Measurements from ENCODE around the gene CUTA.

CUTA gene

GRCh38 chr6:33414592-33415271 is 3.2 kb downstream of the CUTA start:
- Histone ChIP-seq H3K9me3 (ENCODE audit: control insufficient read depth in 1 of 2, low read length in 2 of 2) (no peaks in the 10 kb centered on the region), H3K27ac (ENCODE audit: low read depth, low read length) (no peak overlapping the region), H3K36me3 (ENCODE audit: control insufficient read depth in 1 of 2, insufficient read depth in 2 of 2, low read length in 2 of 2) (peaks cover 21 to 38% of the 10 kb centered on the region in 2 donors), H3K9ac (ENCODE audit: low read depth in 1 of 2, low read length in 2 of 2) (no peak overlapping the region), H3K4me3 (ENCODE audit: low read depth in 1 of 2, low read length in 2 of 2) (no peak overlapping the region), H3K27me3 (ENCODE audit: control insufficient read depth in 1 of 2, insufficient read depth in 2 of 2, low read length in 2 of 2) (no peaks in the 10 kb centered on the region), H3K4me1 (ENCODE audit: control insufficient read depth in 1 of 2, insufficient read depth in 2 of 2, low read length in 2 of 2) (peaks cover 25 to 45% of the 10 kb centered on the region in 2 donors)

- peaks cover 21 to 38% of the 10 kb centered on the region in 2 donors for H3K36me3 ChIP-seq (ENCODE audit: control insufficient read depth in 1 of 2, insufficient read depth in 2 of 2, low read length in 2 of 2)
- H3K9ac ChIP-seq (ENCODE audit: low read depth in 1 of 2, low read length in 2 of 2): no peak overlapping the region
- no peak overlapping the region for H3K27ac ChIP-seq (ENCODE audit: low read depth, low read length)
- peaks cover 19 to 38% of the 10 kb centered on the region in 2 donors for H3K4me1 ChIP-seq (ENCODE audit: control insufficient read depth in 1 of 2, insufficient read depth in 2 of 2, low read length in 2 of 2)
- H3K9me3 ChIP-seq (ENCODE audit: control insufficient read depth in 1 of 2, low read length in 2 of 2): no peaks in the 10 kb centered on the region
- H3K27me3 ChIP-seq (ENCODE audit: control insufficient read depth in 1 of 2, insufficient read depth in 2 of 2, low read length in 2 of 2): no peaks in the 10 kb centered on the region
- H3K4me3 ChIP-seq (ENCODE audit: low read depth in 1 of 2, low read length in 2 of 2): no peak overlapping the region
These were observed 4.4 kb downstream of the CUTA start for GRCh38 chr6:33413241-33414120.

- no peak overlapping the region for H3K27ac ChIP-seq (ENCODE audit: low read depth, low read length)
- H3K36me3 ChIP-seq (ENCODE audit: control insufficient read depth in 1 of 2, insufficient read depth in 2 of 2, low read length in 2 of 2): peaks cover 21 to 38% of the 10 kb centered on the region in 2 donors
- H3K27me3 ChIP-seq (ENCODE audit: control insufficient read depth in 1 of 2, insufficient read depth in 2 of 2, low read length in 2 of 2): no peaks in the 10 kb centered on the region
- no peaks in the 10 kb centered on the region for H3K9me3 ChIP-seq (ENCODE audit: control insufficient read depth in 1 of 2, low read length in 2 of 2)
- peaks cover 18 to 34% of the 10 kb centered on the region in 2 donors for H3K4me1 ChIP-seq (ENCODE audit: control insufficient read depth in 1 of 2, insufficient read depth in 2 of 2, low read length in 2 of 2)
- H3K9ac ChIP-seq (ENCODE audit: low read depth in 1 of 2, low read length in 2 of 2): no peak overlapping the region
- H3K4me3 ChIP-seq (ENCODE audit: low read depth in 1 of 2, low read length in 2 of 2): no peak overlapping the region
These were observed 5.5 kb downstream of the CUTA start for GRCh38 chr6:33412140-33413009.

- H3K9ac ChIP-seq (ENCODE audit: low read depth in 1 of 2, low read length in 2 of 2): peak overlapping the region; percentile 84 to 88
- H3K9me3 ChIP-seq (ENCODE audit: control insufficient read depth in 1 of 2, low read length in 2 of 2): no peaks in the 10 kb centered on the region
- no peak overlapping the region for H3K27ac ChIP-seq (ENCODE audit: low read depth, low read length)
- peak overlapping the region; percentile 76 to 77 for H3K4me3 ChIP-seq (ENCODE audit: low read depth in 1 of 2, low read length in 2 of 2)
- no peaks in the 10 kb centered on the region for H3K27me3 ChIP-seq (ENCODE audit: control insufficient read depth in 1 of 2, insufficient read depth in 2 of 2, low read length in 2 of 2)
- H3K36me3 ChIP-seq (ENCODE audit: control insufficient read depth in 1 of 2, insufficient read depth in 2 of 2, low read length in 2 of 2): peaks cover 21 to 37% of the 10 kb centered on the region in 2 donors
- H3K4me1 ChIP-seq (ENCODE audit: control insufficient read depth in 1 of 2, insufficient read depth in 2 of 2, low read length in 2 of 2): peaks cover 11 to 27% of the 10 kb centered on the region in 2 donors
These were observed 6.3 kb downstream of the CUTA start for GRCh38 chr6:33411632-33412005.

- Histone ChIP-seq H3K27ac (ENCODE audit: low read depth, low read length) (peak within 1 kb of the TSS; percentile 94), H3K36me3 (ENCODE audit: control insufficient read depth in 1 of 2, insufficient read depth in 2 of 2, low read length in 2 of 2) (peaks cover 21 to 39% of the 10 kb centered on the region in 2 donors), H3K4me1 (ENCODE audit: control insufficient read depth in 1 of 2, insufficient read depth in 2 of 2, low read length in 2 of 2) (peaks cover 4 to 20% of the 10 kb centered on the region in 2 donors)
These were observed 6.9 kb downstream of the CUTA start, which contains the start of gene PHF1 for GRCh38 chr6:33410711-33411631. PHF1 (plus strand) TSS chr6:33411014; CDS start chr6:33412264, 1,250 bp downstream.

GRCh38 chr6:33410050-33410710 is 7.7 kb downstream of the CUTA start:
- Histone ChIP-seq H3K4me3 (ENCODE audit: low read depth in 1 of 2, low read length in 2 of 2) (peak overlapping the region; percentile 85 to 88), H3K36me3 (ENCODE audit: control insufficient read depth in 1 of 2, insufficient read depth in 2 of 2, low read length in 2 of 2) (peaks cover 21 to 39% of the 10 kb centered on the region in 2 donors)

More at GRCh38 chr6:33410711-33411631, 6.9 kb downstream of the CUTA start, which contains the start of gene PHF1:
- Histone ChIP-seq H3K9ac (ENCODE audit: low read depth in 1 of 2, low read length in 2 of 2) (peak within 1 kb of the TSS; percentile 86 to 94), H3K9me3 (ENCODE audit: control insufficient read depth in 1 of 2, low read length in 2 of 2) (no peaks in the 10 kb centered on the region), H3K27me3 (ENCODE audit: control insufficient read depth in 1 of 2, insufficient read depth in 2 of 2, low read length in 2 of 2) (no peaks in the 10 kb centered on the region), H3K4me3 (ENCODE audit: low read depth in 1 of 2, low read length in 2 of 2) (peak within 1 kb of the TSS; percentile 85 to 88)

GRCh38 chr6:33407132-33407718 is 10.7 kb downstream of the CUTA start:
- H3K4me3 ChIP-seq (ENCODE audit: low read depth in 1 of 2, low read length in 2 of 2): no peak overlapping the region
- H3K36me3 ChIP-seq (ENCODE audit: control insufficient read depth in 1 of 2, insufficient read depth in 2 of 2, low read length in 2 of 2): peaks cover 0 to 31% of the 10 kb centered on the region in 2 donors
- no peaks in the 10 kb centered on the region for H3K9me3 ChIP-seq (ENCODE audit: control insufficient read depth in 1 of 2, low read length in 2 of 2)
- H3K9ac ChIP-seq (ENCODE audit: low read depth in 1 of 2, low read length in 2 of 2): no peak overlapping the region
- no peak overlapping the region for H3K27ac ChIP-seq (ENCODE audit: low read depth, low read length)
- no peaks in the 10 kb centered on the region for H3K27me3 ChIP-seq (ENCODE audit: control insufficient read depth in 1 of 2, insufficient read depth in 2 of 2, low read length in 2 of 2)
- H3K4me1 ChIP-seq (ENCODE audit: control insufficient read depth in 1 of 2, insufficient read depth in 2 of 2, low read length in 2 of 2): peaks cover 0 to 11% of the 10 kb centered on the region in 2 donors

More at GRCh38 chr6:33410050-33410710, 7.7 kb downstream of the CUTA start:
- no peaks in the 10 kb centered on the region for H3K9me3 ChIP-seq (ENCODE audit: control insufficient read depth in 1 of 2, low read length in 2 of 2)
- H3K27ac ChIP-seq (ENCODE audit: low read depth, low read length): peak overlapping the region; percentile 94
- H3K4me1 ChIP-seq (ENCODE audit: control insufficient read depth in 1 of 2, insufficient read depth in 2 of 2, low read length in 2 of 2): peaks cover 0 to 16% of the 10 kb centered on the region in 2 donors
- H3K9ac ChIP-seq (ENCODE audit: low read depth in 1 of 2, low read length in 2 of 2): peak overlapping the region; percentile 86 to 94
- no peaks in the 10 kb centered on the region for H3K27me3 ChIP-seq (ENCODE audit: control insufficient read depth in 1 of 2, insufficient read depth in 2 of 2, low read length in 2 of 2)

GRCh38 chr6:33406126-33406525 is 11.8 kb downstream of the CUTA start:
- no peak overlapping the region for H3K4me3 ChIP-seq (ENCODE audit: low read depth in 1 of 2, low read length in 2 of 2)
- peaks cover 0 to 5% of the 10 kb centered on the region in 2 donors for H3K4me1 ChIP-seq (ENCODE audit: control insufficient read depth in 1 of 2, insufficient read depth in 2 of 2, low read length in 2 of 2)
- no peak overlapping the region for H3K27ac ChIP-seq (ENCODE audit: low read depth, low read length)
- no peak overlapping the region for H3K9ac ChIP-seq (ENCODE audit: low read depth in 1 of 2, low read length in 2 of 2)
- no peaks in the 10 kb centered on the region for H3K9me3 ChIP-seq (ENCODE audit: control insufficient read depth in 1 of 2, low read length in 2 of 2)
- no peaks in the 10 kb centered on the region for H3K27me3 ChIP-seq (ENCODE audit: control insufficient read depth in 1 of 2, insufficient read depth in 2 of 2, low read length in 2 of 2)
- H3K36me3 ChIP-seq (ENCODE audit: control insufficient read depth in 1 of 2, insufficient read depth in 2 of 2, low read length in 2 of 2): peaks cover 0 to 31% of the 10 kb centered on the region in 2 donors

Data from duodenal mucosa (tissue), 2 donors.